Upper lobe of left lung (tissue), 6 donors: ENCODE measurements around the gene LRRC36. TPM values are rescaled to one million over a fixed set of nuclear protein-coding genes. Genes with fewer than 3 reads are reported as not detected.

Experiments
- ATAC-seq, 2 donors: fragments of 200-7000 bp; cut with Tn5 transposase; one replicate each; pipeline ENCODE4 v1.9.1; 2022; ENCODE audit warnings: mild to moderate bottlenecking in 2 of 2, moderate library complexity in 2 of 2; ENCODE audit not compliant: low FRiP score in 2 of 2
- DNase-seq, 2 donors: peaks; one replicate each; pipeline ENCODE4 v3.0.0-alpha.2; 2019 to 2020
- H3K27ac ChIP-seq, 4 donors: fragments of 200-600 bp; sonication (generic); one replicate each; pipeline ENCODE4 v1.5.1; 2016 to 2019
- H3K27me3 ChIP-seq, 4 donors: fragments of 200-600 bp; sonication (generic); one replicate each; pipeline ENCODE4 v1.5.1; 2017 to 2019
- H3K36me3 ChIP-seq, 4 donors: fragments of 200-600 bp; sonication (generic); one replicate each; pipeline ENCODE4 v1.5.1; 2016 to 2019
- H3K4me1 ChIP-seq, 4 donors: fragments of 200-600 bp; sonication (generic); one replicate each; pipeline ENCODE4 v1.5.1; 2018 to 2019
- H3K4me3 ChIP-seq, 4 donors: fragments of 200-600 bp; sonication (generic); one replicate each; pipeline ENCODE4 v1.5.1; 2017 to 2019; ENCODE audit warnings: mild to moderate bottlenecking in 2 of 4, moderate library complexity in 1 of 4
- H3K9me3 ChIP-seq, 4 donors: fragments of 200-600 bp; sonication (generic); one replicate each; pipeline ENCODE4 v1.5.1; 2018 to 2019
- EP300 ChIP-seq, 4 donors: sonication (generic); formaldehyde crosslinking; IDR thresholded peaks; one replicate each; pipeline ENCODE4 v1.5.1; 2017; ENCODE audit warnings: antibody characterized with exemption in 4 of 4, control low read depth in 2 of 4
- POLR2A ChIP-seq, 4 donors: fragments of 450-650 bp; IDR thresholded peaks; one replicate each; pipeline ENCODE4 v1.5.1; 2016 to 2017; ENCODE audit warnings: antibody characterized with exemption in 4 of 4, mild to moderate bottlenecking in 2 of 4
- POLR2AphosphoS5 ChIP-seq, 2 donors: sonication (generic); formaldehyde crosslinking; IDR thresholded peaks; one replicate each; pipeline ENCODE4 v1.5.1; 2017; ENCODE audit warnings: antibody characterized with exemption in 2 of 2
- WGBS, 2 donors: methylation state at CpG; one replicate each; pipeline ENCODE4 v1.1.5; 2017 to 2018; 5-methylcytosine and 5-hydroxymethylcytosine counted together
- total RNA-seq, 6 donors: library from RNA; depleted of rRNA in 4 of 6; stranded (reverse); fragments of >200 nt in 4 of 6; gene quantifications; one replicate each; pipeline versions ENCODE4 v1.1.0 to v1.2.1, GENCODE V29; 2016 to 2021
- TF ChIP-seq, protein P1 (sequence below), 6 experiments: fragments of 450-650 bp in 4 of 6; fragments of 200-600 bp in 2 of 6; sonication (generic) in 2 of 6; IDR thresholded peaks; one replicate each; pipeline ENCODE4 v1.5.1; 2016 to 2019; ENCODE audit warnings: antibody characterized with exemption in 6 of 6
- donor health status: DM: no; HTN: no; CAD: no; lungs with moderate emphysema.
- donor health status: DM: no; HTN: yes; CAD: no; lungs with severe emphysema.

LRRC36 gene
- total RNA-seq, 6 donors from 2014 or later, result 5.9 to 110 (median 22.8) TPM

DNA sequence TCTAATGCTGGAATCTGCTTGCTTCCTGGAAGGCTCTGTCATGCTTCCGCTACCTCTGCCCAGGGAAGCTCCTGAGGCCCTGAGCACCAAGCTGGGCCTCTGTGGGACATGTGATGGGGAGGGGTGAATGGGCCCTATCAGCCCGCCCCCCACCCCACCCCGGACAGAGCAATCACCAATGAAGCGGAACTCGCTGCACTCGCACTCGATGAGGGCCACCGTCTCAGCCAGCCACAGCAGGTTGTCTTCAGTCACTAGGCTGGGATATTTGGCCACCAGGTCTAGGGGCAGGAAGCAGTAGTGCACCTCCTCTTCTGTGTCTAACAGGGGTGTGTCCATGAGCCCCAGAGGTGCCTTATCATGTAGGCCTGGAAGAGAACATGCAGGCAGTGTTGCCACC is 23.6 kb upstream of the LRRC36 start:
- ATAC-seq (no peak), DNase-seq (no peak)
- no peaks in the 10 kb centered on the region for H3K9me3 ChIP-seq
- H3K27me3 ChIP-seq, result no peaks in the 10 kb centered on the region
- H3K4me3 ChIP-seq, result no peak overlapping the region
- H3K4me1 ChIP-seq, result peaks cover 0 to 10% (median 5%) of the 10 kb centered on the region in 4 donors
- no peaks in the 10 kb centered on the region for H3K36me3 ChIP-seq
- WGBS, 2 donors, result 90 to 100% methylated on average over 2 to 8 of the region's 8 CpGs
- no peak overlapping the region for H3K27ac ChIP-seq
- TF ChIP-seq, protein P1, sequence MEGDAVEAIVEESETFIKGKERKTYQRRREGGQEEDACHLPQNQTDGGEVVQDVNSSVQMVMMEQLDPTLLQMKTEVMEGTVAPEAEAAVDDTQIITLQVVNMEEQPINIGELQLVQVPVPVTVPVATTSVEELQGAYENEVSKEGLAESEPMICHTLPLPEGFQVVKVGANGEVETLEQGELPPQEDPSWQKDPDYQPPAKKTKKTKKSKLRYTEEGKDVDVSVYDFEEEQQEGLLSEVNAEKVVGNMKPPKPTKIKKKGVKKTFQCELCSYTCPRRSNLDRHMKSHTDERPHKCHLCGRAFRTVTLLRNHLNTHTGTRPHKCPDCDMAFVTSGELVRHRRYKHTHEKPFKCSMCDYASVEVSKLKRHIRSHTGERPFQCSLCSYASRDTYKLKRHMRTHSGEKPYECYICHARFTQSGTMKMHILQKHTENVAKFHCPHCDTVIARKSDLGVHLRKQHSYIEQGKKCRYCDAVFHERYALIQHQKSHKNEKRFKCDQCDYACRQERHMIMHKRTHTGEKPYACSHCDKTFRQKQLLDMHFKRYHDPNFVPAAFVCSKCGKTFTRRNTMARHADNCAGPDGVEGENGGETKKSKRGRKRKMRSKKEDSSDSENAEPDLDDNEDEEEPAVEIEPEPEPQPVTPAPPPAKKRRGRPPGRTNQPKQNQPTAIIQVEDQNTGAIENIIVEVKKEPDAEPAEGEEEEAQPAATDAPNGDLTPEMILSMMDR (IDR thresholded peaks at IDR 0.05), result no peak
- TF ChIP-seq POLR2A (IDR thresholded peaks at IDR 0.05) (no peak), POLR2AphosphoS5 (IDR thresholded peaks at IDR 0.05) (no peak), EP300 (IDR thresholded peaks at IDR 0.05) (no peak)

DNA sequence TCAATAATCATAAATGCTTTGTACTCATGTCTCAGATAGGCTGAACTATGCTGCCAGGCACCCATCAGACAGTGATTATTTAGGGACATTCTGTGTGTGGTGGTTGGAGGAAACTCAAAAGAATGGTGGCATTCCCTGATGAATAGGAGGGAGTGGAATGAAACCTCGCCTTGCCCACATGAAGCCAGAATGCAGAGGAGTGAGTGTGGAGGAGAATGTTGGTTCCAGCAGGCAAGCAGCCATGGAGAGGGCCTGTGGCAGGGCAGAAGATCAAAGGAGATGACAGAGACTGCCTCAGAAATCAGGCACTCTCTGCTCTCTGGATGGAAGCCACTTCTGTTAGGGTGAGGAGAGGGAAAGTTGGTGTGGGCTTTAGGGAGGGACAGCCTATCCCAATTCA is 22.6 kb upstream of the LRRC36 start:
- no peak overlapping the region for H3K27ac ChIP-seq
- no peaks in the 10 kb centered on the region for H3K36me3 ChIP-seq
- H3K9me3 ChIP-seq, result no peaks in the 10 kb centered on the region
- no peak for TF ChIP-seq EP300 (IDR thresholded peaks at IDR 0.05)
- TF ChIP-seq, protein P1 (IDR thresholded peaks at IDR 0.05), result no peak
- no peak for TF ChIP-seq POLR2AphosphoS5 (IDR thresholded peaks at IDR 0.05)
- DNase-seq, result no peak
- no peak for ATAC-seq
- WGBS, 2 donors, result 87 to 100% methylated on average over 1 of the region's 1 CpG
- H3K4me1 ChIP-seq, result peaks cover 0 to 10% (median 5%) of the 10 kb centered on the region in 4 donors
- H3K4me3 ChIP-seq, result no peak overlapping the region
- H3K27me3 ChIP-seq, result no peaks in the 10 kb centered on the region

DNA sequence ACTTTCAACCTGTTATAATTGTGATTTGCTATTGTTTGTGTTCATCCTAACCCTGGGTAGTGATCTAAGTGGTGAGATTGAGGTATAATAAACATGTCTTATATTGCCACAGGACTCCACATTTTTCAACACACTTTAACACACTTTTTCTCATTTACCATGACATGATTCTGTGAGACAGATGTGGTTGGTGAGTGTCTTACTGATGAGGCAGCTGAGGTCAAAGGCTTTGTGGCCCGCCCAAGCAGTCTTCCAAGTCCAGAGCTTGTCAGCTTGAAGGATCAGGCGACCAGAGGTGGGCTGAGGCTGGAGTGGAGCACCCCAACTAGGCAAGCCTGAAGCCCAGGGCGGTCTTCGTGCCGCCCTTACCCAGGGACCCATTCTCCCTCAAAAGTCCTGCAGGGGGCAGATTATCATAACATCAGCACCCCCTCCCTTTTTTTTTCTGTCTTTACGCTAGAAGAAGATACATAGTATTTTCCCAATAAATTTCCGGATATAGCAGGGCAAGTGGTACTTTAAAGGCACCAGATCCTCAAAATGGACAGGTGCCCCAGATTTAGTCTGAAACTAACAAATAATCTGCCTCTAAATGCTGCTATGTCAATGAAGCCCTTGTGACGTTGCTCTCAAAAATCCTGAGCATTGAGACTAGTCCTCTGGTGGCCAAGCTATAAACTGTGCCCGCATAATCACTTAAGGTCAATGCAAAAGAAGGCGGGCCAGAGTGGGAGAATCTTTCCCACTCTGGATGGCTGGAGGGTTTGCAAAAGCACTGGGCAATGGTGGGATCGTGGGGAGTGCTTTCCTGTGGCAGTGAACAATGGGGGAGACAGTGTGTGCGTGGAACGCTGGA is 21.2 kb upstream of the LRRC36 start:
- 91 to 95% methylated on average over 11 to 13 of the region's 13 CpGs for WGBS, 2 donors
- Histone ChIP-seq H3K27me3 (no peaks in the 10 kb centered on the region), H3K9me3 (no peaks in the 10 kb centered on the region), H3K27ac (no peak overlapping the region), H3K4me3 (no peak overlapping the region), H3K36me3 (no peaks in the 10 kb centered on the region), H3K4me1 (peaks cover 0 to 10% (median 5%) of the 10 kb centered on the region in 4 donors)
- ATAC-seq (no peak), DNase-seq (no peak)
- TF ChIP-seq, protein P1 (IDR thresholded peaks at IDR 0.05), result no peak
- no peak for TF ChIP-seq EP300 (IDR thresholded peaks at IDR 0.05)
- TF ChIP-seq POLR2A (IDR thresholded peaks at IDR 0.05), result no peak
- no peak for TF ChIP-seq POLR2AphosphoS5 (IDR thresholded peaks at IDR 0.05)

DNA sequence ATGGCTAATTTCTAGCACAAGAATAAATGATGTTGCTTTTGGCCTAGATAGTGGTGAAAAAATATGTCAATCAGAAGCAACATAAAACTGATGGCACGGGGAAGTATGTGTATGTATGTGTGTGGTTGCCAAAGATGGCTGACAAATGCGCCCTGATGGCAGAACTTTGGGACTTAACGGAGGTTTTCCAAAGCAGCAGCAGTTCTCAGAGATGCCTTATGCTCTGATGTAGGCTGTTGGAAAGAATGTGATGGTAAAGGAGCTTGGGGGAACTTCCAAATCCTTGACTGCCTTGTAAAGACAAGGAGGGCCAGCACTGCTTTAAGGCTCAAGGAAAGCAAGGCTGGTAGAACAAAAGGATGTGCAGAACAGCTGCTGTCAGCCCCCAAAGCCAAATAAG is 16.1 kb upstream of the LRRC36 start:
- Histone ChIP-seq H3K4me1 (peaks cover 4 to 7% (median 5%) of the 10 kb centered on the region in 4 donors), H3K4me3 (no peak overlapping the region), H3K9me3 (no peaks in the 10 kb centered on the region), H3K27me3 (no peaks in the 10 kb centered on the region), H3K36me3 (no peaks in the 10 kb centered on the region), H3K27ac (no peak overlapping the region)
- ATAC-seq (no peak), DNase-seq (no peak)
- 91 to 93% methylated on average over 3 of the region's 3 CpGs for WGBS, 2 donors
- TF ChIP-seq POLR2AphosphoS5 (IDR thresholded peaks at IDR 0.05), result no peak
- TF ChIP-seq EP300 (IDR thresholded peaks at IDR 0.05), result no peak
- TF ChIP-seq, protein P1 (IDR thresholded peaks at IDR 0.05), result no peak
- TF ChIP-seq POLR2A (IDR thresholded peaks at IDR 0.05), result no peak
